LNCaP clone FGC (cell line): ENCODE measurements around the gene CNKSR1.

Experiments used
- DNase-seq: peaks from one replicate; pipeline ENCODE4 v3.0.0-alpha.2; 2011; ENCODE audit warnings: low read depth
- H3K4me3 ChIP-seq: 2 replicates; pipeline ENCODE4 v1.5.1; 2011; ENCODE audit warnings: mild to moderate bottlenecking, low read depth, low read length, control low read depth
- TF ChIP-seq, protein P1 (sequence below): IDR thresholded peaks from 2 replicates; pipeline ENCODE4 v1.5.1; 2012; ENCODE audit warnings: mild to moderate bottlenecking; ENCODE audit not compliant: control insufficient read depth, insufficient read depth; ENCODE audit errors: extremely low read depth

CNKSR1 gene

DNA sequence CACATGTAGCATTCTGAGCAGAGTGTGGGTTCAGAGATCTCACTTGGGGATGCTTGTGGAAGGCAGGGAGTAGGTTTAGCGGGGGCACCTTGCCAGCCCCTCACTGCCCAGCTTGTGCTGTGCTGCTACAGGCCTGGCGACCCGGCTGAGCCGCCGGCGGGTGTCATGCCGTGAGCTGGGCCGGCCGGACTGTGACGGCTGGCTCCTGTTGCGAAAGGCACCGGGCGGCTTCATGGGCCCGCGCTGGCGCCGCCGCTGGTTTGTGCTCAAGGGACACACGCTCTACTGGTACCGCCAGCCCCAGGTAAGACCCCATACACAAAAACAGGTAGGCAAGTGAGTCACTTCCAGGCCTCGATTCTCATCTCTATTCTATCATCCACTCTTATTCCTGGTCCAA, 7.6 kb downstream of the CNKSR1 start:
- no peak overlapping the region for H3K4me3 ChIP-seq
- no peak for DNase-seq
- TF ChIP-seq, protein P1, sequence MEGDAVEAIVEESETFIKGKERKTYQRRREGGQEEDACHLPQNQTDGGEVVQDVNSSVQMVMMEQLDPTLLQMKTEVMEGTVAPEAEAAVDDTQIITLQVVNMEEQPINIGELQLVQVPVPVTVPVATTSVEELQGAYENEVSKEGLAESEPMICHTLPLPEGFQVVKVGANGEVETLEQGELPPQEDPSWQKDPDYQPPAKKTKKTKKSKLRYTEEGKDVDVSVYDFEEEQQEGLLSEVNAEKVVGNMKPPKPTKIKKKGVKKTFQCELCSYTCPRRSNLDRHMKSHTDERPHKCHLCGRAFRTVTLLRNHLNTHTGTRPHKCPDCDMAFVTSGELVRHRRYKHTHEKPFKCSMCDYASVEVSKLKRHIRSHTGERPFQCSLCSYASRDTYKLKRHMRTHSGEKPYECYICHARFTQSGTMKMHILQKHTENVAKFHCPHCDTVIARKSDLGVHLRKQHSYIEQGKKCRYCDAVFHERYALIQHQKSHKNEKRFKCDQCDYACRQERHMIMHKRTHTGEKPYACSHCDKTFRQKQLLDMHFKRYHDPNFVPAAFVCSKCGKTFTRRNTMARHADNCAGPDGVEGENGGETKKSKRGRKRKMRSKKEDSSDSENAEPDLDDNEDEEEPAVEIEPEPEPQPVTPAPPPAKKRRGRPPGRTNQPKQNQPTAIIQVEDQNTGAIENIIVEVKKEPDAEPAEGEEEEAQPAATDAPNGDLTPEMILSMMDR, result no peak

DNA sequence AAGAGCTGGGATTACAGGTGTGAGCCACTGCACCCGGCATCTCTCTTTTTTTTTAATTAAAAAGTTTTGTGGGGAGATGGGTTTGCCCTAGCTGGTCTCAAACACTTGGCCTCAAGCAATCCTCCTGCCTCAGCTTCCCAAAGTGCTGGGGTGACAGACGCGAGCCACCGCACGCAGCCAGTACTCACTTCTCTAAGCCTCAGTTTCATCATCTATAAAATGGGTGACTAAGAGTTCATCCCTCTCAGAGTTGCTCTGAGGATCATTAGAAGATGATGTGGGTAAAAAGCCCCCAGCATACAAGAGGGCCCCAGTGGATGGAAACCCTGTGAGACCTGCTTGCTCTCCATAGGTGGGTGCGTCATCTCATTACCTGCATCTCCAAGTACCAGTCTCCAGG, 10.6 kb downstream of the CNKSR1 start:
- TF ChIP-seq, protein P1, result no peak
- no peak for DNase-seq

DNA sequence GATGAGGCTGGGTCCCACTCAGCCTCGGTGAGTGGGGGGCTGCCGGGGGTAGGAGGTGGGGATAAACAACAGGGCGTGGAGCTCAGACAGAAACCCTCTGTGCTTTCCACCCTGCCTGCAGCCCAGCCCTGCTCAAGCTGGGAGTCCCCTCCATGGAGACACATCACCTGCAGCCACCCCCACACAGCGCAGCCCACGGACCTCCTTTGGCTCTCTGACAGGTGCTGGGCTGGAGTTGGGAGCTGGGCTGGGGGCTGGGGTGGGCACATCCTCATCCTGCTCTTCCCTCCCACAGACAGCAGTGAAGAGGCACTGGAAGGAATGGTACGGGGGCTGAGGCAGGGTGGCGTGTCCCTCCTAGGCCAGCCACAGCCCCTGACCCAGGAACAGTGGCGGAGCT, 11.2 kb downstream of the CNKSR1 start:
- DNase-seq, result no peak
- TF ChIP-seq, protein P1, result no peak
- no peak overlapping the region for H3K4me3 ChIP-seq

More for the DNA sequence above, 10.6 kb downstream of the CNKSR1 start:
- H3K4me3 ChIP-seq, result no peak overlapping the region

DNA sequence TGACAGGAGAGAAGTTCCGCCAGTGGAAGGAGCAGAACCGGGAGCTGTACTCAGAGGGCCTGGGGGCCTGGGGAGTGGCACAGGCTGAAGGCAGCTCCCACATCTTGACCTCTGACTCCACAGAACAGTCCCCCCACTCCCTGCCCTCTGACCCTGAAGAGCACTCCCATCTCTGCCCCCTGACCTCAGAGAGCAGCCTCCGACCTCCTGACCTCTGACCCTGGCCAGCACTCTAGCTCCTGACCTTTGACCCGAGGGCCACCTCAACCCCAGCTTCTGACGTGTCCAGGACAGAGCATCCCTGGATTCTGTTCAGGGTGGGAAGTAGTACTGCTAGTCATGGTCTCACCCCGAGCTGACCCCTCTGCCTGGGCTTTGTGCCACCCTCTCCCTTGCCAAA, 12.0 kb downstream of the CNKSR1 start:
- DNase-seq, result no peak
- TF ChIP-seq, protein P1, result no peak
- H3K4me3 ChIP-seq, result no peak overlapping the region

DNA sequence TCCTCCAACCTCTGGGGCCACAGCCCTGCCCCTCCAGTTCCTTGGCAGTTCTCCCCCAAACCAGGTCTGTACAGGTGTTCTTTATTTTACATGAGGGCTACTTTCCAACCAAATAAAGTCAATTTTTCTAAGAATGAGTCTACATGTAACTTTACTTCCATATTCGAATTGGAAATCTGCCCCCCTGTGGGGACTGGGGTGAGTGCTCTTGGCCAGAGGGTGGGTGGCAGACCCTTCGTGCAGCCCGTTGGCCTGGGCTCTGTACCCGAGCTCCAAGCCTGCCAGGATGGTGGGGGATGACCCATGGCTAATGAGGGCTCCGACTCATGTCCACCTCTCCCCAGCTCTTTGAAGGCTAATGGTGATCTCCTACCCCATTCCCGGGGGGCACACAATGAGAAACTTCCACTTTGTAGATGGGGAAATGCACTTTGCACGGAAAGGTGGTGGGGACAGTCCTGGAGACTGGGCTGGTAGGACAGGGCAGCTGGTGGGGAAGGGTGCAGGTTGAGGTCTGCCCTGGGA, 12.5 kb downstream of the CNKSR1 start:
- TF ChIP-seq, protein P1, result no peak
- DNase-seq, result no peak
- H3K4me3 ChIP-seq, result no peak overlapping the region

DNA sequence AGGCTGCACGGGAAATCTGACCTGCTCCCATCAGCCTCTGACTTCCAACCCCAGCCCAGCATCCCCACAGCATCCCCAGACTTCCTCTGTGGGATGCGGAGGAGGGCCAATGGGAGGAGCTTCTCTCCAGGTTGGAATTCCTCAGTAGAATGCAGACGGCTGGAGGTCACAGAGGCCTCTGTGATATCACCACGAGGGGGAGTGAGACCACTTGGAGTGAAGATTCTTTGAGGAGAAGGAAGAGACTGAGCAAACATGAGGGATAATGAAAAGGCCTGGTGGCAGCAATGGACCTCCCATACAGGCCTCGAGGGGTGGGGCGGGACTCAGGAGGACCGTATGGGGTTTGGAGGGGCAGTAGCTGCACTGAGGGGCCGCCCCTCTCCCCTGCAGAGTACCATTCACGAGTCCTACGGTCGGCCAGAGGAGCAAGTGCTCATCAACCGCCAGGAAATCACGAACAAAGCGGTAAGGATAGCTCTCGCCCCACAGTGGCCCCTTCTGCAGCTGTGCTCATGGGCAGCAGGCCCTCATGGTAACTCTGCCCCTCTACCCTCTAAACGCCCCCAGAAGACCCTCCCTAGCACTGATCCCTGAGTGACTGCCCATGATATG, 13.2 kb downstream of the CNKSR1 start, which contains the start of gene CATSPER4:
Gene CATSPER4, plus strand, starts transcription at position 230 of the 615 bp plus-strand sequence. Its CDS starts 26 bp downstream, at position 256.
- TF ChIP-seq, protein P1, result no peak
- H3K4me3 ChIP-seq, result no peak within 1 kb of the TSS
- no peak for DNase-seq

DNA sequence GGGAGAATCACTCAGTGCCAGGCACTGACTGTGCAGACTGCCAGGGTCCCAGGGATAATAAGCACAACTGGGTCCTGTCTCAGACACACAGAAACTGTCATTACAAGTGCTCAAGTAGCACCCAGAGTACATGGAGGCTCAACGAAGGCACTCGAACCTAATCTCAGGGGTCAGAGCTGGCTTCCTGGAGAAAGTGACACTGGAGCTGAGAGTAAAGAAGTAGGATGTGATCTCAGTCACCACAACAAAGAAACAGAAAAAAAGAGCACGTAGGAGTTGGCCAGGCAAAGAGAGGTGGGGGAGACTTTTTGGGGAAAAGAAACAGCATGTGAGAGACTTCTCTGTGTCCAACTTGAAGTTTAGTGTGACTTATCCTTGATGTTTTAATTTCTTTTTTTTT, 14.4 kb downstream of the CNKSR1 start:
- no peak overlapping the region for H3K4me3 ChIP-seq
- TF ChIP-seq, protein P1, result no peak
- no peak for DNase-seq
